GM12801 (cell line): ENCODE measurements around the gene SGIP1.

ENCODE experiments used
- TF ChIP-seq, protein P1 (sequence below): IDR thresholded peaks from one replicate; pipeline ENCODE4 v1.5.1; 2011; ENCODE audit warnings: control low read depth; ENCODE audit not compliant: insufficient read length; ENCODE audit errors: extremely low read depth

SGIP1 gene

DNA sequence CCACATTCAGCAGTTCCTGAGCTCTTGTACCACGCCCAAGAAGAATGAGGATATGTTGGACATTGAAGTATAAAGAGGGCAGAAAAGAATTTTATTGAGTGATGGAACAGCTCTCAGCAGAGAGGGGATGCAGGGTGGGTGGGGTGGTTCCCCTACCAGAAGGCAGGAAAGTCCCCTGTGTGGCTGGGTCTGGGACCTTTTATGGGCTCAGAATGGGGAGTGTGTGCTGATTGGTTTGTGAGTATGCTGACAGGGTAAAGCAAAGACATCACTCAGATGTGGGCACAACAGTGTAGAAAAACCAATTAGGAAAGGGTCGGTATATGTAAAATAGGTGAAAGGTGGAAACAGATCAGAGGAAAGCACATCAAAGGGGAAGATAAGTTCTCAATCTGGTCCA lies 62.2 kb downstream of the SGIP1 start:
- TF ChIP-seq, protein P1, sequence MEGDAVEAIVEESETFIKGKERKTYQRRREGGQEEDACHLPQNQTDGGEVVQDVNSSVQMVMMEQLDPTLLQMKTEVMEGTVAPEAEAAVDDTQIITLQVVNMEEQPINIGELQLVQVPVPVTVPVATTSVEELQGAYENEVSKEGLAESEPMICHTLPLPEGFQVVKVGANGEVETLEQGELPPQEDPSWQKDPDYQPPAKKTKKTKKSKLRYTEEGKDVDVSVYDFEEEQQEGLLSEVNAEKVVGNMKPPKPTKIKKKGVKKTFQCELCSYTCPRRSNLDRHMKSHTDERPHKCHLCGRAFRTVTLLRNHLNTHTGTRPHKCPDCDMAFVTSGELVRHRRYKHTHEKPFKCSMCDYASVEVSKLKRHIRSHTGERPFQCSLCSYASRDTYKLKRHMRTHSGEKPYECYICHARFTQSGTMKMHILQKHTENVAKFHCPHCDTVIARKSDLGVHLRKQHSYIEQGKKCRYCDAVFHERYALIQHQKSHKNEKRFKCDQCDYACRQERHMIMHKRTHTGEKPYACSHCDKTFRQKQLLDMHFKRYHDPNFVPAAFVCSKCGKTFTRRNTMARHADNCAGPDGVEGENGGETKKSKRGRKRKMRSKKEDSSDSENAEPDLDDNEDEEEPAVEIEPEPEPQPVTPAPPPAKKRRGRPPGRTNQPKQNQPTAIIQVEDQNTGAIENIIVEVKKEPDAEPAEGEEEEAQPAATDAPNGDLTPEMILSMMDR, result no peak

DNA sequence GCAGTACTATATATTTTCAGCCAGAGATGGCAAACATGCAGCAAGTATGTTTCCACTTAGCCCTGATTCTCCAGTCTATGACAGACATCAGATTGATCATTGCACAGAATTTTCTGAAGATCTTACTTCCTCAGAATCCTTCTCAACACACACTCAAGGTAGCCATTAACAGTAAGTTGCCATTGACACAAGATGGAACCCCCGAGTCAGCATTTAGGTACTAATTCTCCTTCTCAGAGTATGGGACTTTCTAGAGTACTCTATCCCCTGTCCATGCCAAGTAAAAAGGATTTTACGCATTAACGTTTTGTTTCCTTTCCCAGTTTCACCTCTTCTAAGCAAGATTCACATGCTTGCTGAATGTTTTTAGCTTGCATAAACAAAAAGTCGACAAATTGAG lies 63.5 kb downstream of the SGIP1 start:
- TF ChIP-seq, protein P1, result no peak

DNA sequence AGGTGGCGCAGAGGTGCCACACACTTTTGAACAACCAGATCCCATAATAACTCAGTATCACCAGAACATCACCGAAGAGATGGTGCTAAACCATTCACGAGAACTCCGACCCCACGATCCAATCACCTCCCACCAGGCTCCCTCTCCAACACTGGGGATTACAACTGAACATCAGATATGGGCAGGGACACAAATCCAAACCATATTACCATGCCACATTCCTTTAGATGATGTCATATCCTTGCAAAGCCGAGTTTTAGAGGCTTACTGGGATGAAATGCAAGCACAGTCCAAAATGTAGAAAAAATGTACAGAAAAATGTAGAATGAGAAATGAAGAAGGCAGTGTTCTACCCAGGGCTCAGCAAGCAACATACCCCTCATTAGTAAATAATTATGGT lies 64.7 kb downstream of the SGIP1 start:
- TF ChIP-seq, protein P1, result no peak

DNA sequence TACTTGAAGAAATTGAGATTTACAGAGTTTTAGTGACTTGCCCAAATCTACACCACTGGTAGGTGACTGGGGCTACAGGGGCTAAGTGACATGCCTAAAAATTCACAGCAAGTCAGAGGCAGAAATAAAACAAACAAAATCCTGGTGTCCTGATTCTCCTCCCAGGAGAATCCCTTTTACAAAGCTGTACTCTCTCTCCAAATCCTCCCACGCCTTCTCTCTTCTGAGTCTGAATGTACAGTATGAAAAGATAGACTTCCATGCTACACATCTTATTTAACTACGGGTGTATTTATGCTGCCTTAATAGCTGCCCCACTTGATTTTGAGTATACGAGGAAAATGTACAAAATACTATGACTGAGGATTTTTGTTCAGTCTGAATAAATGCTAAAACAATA lies 65.4 kb downstream of the SGIP1 start:
- TF ChIP-seq, protein P1, result no peak

DNA sequence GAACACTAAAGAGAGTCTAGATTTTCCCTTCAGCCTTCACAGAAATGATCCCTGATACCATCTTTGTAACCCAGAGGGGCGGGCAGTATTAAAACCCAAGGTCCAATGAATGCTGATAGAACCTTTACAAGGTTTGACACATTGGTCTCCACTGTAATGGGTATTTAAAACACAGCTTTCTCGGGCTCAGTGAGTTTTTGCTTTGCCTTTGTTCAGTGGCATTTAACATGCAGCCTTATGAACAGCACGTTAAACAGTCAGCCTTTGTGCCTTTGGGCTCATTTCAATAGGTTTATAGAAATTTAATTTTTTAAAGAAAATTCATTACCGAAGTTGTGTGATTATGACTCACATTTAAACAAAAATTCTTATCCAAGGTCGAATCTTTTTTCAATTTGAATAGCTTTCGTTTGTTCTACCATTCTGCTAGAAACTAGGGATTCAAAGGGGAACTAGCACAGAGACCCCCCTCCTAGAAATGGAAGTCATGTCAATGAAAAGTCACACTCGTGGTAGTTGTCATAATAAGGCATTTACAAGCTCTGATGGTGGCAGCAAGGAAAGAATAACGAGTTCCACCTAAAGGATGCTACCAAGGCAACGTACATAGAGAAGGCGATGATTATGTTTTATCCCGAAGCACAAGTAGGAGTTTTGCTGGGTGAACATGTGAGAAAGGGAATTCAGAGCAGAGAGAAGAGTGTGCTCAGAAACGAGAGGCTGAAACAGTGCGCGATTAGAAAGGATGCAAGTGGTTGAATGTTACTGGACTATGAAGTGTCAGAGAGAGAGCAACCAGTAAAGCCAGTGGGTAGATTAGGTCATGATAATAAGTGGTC lies 66.2 kb downstream of the SGIP1 start:
- TF ChIP-seq, protein P1, result no peak

DNA sequence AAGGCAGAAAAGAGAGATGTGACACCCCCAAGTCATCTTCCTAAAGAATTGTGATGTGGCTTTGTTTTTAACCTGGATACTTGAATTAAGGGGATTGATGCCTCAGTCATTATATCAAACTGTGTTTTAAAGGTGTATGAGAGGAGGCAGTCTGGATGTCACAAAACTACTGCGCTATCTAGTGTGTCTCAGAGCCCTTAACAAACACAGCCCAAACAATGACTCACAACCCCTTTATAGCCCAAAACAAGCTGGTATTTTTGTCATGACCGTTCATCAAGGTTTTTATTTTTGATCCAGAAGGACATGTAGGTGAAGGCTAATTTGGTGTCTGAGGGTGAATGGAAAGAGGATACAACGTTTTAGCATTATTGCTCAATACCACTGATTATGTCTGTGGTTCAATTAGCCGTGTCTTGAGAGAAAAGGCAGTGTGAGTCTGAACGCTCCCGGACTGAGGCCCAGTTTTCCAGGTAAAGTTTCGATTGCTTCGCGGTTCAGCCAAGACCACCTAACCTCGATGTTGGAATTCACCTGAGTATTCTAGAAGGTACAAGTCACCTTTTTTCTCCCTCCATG lies 71.6 kb downstream of the SGIP1 start:
- TF ChIP-seq, protein P1, result no peak

DNA sequence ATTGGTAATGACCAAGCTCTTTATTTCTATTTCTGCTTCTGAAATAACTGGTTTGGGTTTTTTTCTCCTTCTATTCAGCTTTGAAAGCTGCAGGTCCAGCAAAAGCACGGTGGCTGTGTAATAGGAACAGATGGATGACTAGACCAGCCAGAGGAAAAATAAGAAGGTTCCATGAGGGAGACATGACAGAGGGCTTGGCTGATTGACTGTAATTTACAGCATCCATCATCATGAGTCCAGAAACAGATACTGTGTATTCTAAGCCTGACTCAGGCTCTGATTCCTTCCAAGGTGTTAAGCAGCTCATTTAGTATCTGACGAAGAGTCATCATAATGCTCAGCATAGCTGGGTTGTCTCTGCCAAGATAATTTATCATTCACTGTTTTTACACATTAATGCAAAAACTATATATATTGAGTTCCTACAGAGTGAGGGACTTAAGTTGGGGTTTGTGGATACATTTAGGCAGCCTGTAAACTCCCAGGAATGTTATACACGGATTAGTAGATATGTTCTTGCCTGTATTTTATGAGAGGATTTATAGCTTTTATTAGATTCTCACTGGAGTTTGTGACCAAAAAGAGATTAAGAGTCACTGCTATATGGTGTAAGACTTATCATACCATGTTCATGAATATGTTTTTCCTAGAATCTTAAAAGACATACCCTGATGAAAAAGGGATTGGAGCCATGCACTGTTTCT lies 72.6 kb downstream of the SGIP1 start:
- TF ChIP-seq, protein P1, result no peak
